Measurements from ENCODE around the gene RIMBP2.

RIMBP2 gene

GRCh38 chr12:130385193-130385592, 330.9 kb downstream of the RIMBP2 start:
- CTCF ChIA-PET, result no interaction called here
- no peak overlapping the region for H3K4me3 ChIP-seq (ENCODE audit: low read depth, low read length)
- POLR2A ChIA-PET, result no interaction called here

GRCh38 chr12:130384234-130384633, 331.9 kb downstream of the RIMBP2 start:
- DNase-seq (ENCODE audit: low read depth, low spot score), result no peak
- TF ChIP-seq CTCF (IDR thresholded peaks at IDR 0.05; ENCODE audit: insufficient read depth, low read length, missing control alignments), result no peak
- ChIA-PET POLR2A (no interaction called here), CTCF (no interaction called here)
- no peak overlapping the region for H3K4me3 ChIP-seq (ENCODE audit: low read depth, low read length)

More at GRCh38 chr12:130385193-130385592, 330.9 kb downstream of the RIMBP2 start:
- TF ChIP-seq CTCF (IDR thresholded peaks at IDR 0.05; ENCODE audit: insufficient read depth, low read length, missing control alignments), result no peak
- no peak for DNase-seq (ENCODE audit: low read depth, low spot score)

- ChIA-PET POLR2A (no interaction called here), CTCF (no interaction called here)
- DNase-seq (ENCODE audit: low read depth, low spot score), result no peak
- no peak overlapping the region for H3K4me3 ChIP-seq (ENCODE audit: low read depth, low read length)
- TF ChIP-seq CTCF (IDR thresholded peaks at IDR 0.05; ENCODE audit: insufficient read depth, low read length, missing control alignments), result no peak
Measured at GRCh38 chr12:130382818-130383217, 333.3 kb downstream of the RIMBP2 start.

GRCh38 chr12:130375296-130376287, 340.5 kb downstream of the RIMBP2 start:
- H3K4me3 ChIP-seq (ENCODE audit: low read depth, low read length), result no peak overlapping the region
- ChIA-PET POLR2A (no interaction called here), CTCF (no interaction called here)
- TF ChIP-seq CTCF (IDR thresholded peaks at IDR 0.05; ENCODE audit: insufficient read depth, low read length, missing control alignments), result no peak
- DNase-seq (ENCODE audit: low read depth, low spot score), result no peak

- ChIA-PET POLR2A (no interaction called here), CTCF (no interaction called here)
Measured at GRCh38 chr12:130374083-130374482, 342.0 kb downstream of the RIMBP2 start.

More at GRCh38 chr12:130374083-130374482, 342.0 kb downstream of the RIMBP2 start:
- H3K4me3 ChIP-seq (ENCODE audit: low read depth, low read length), result no peak overlapping the region
- TF ChIP-seq CTCF (IDR thresholded peaks at IDR 0.05; ENCODE audit: insufficient read depth, low read length, missing control alignments), result no peak
- no peak for DNase-seq (ENCODE audit: low read depth, low spot score)

All from AG04449 (cell line).